ENCODE measurements around the gene GBA2. TPM values are rescaled to one million over a fixed set of nuclear protein-coding genes. Genes with fewer than 3 reads are reported as not detected.

The GBA2 gene
- total RNA-seq, 2 donors from 2014 or later = 68.4 to 81.4 TPM

Other genes with a start within 250 kb of the GBA2 start
- gene TESK1, start 144.0 kb downstream of the GBA2 start, total RNA-seq = 10 to 100 TPM; 41.4 to 43.3 TPM
- 1 to 10 TPM; 7.0 to 8.8 TPM for gene CD72, start 130.8 kb downstream of the GBA2 start, total RNA-seq
- 1 to 10 TPM; 3.5 to 7.1 TPM for gene SIT1, start 98.3 kb downstream of the GBA2 start, total RNA-seq
- 1,000 to 10,000 TPM; 3,856 to 4,437 TPM for gene RMRP, start 91.2 kb downstream of the GBA2 start, total RNA-seq
- gene CCDC107, start 90.9 kb downstream of the GBA2 start, total RNA-seq = 10 to 100 TPM; 12.0 to 21.5 TPM
- gene ARHGEF39, start 84.0 kb downstream of the GBA2 start, total RNA-seq = 10 to 100 TPM in 1 of 2 donors, 1 to 10 TPM in 1; 4.6 to 14.2 TPM
- not detected for gene CA9, start 75.3 kb downstream of the GBA2 start, total RNA-seq
- gene TPM2, start 59.3 kb downstream of the GBA2 start, total RNA-seq = 1 to 10 TPM; 1.4 to 5.9 TPM
- gene TLN1, start 17.0 kb downstream of the GBA2 start, total RNA-seq = 100 to 1,000 TPM; 490 to 539 TPM
- gene CREB3, start 16.6 kb downstream of the GBA2 start, total RNA-seq = 10 to 100 TPM; 29.4 to 35.7 TPM
- 10 to 100 TPM; 17.9 to 19.6 TPM for gene RGP1, start 59 bp upstream of the GBA2 start, total RNA-seq
- gene MSMP, start 5.0 kb upstream of the GBA2 start, total RNA-seq = not detected
- 10 to 100 TPM in 1 of 2 donors, 1 to 10 TPM in 1; 5.0 to 11.3 TPM for gene NPR2, start 42.4 kb upstream of the GBA2 start, total RNA-seq
- 1 to 10 TPM in 1 of 2 donors, under 1 TPM in 1; 0.19 to 1.6 TPM for gene SPAG8, start 63.0 kb upstream of the GBA2 start, total RNA-seq
- 10 to 100 TPM; 40.8 to 46.8 TPM for gene HINT2, start 65.8 kb upstream of the GBA2 start, total RNA-seq
- gene FAM221B, start 79.5 kb upstream of the GBA2 start, total RNA-seq = not detected
- gene TMEM8B, start 80.0 kb upstream of the GBA2 start, total RNA-seq = 1 to 10 TPM; 1.8 TPM
- not detected for gene OR13J1, start 121.2 kb upstream of the GBA2 start, total RNA-seq
- gene HRCT1, start 157.0 kb upstream of the GBA2 start, total RNA-seq = not detected
- not detected for gene SPAAR, start 160.3 kb upstream of the GBA2 start, total RNA-seq
- not detected for gene OR2S2, start 208.9 kb upstream of the GBA2 start, total RNA-seq